ENCODE data around the gene MYRF. TPM values are rescaled to one million over a fixed set of nuclear protein-coding genes. Genes with fewer than 3 reads are reported as not detected.
A peak's percentile ranks its signal among the peaks of the same experiment; 100 is the strongest.

Gene MYRF
- total and polyA plus RNA-seq, 2 of the 4 experiments (the other 2 are of a cell fraction) = 1.6 to 10.7 TPM

GRCh38 chr11:61754534-61755482 lies 2.4 kb downstream of the MYRF start:
- TF ChIP-seq MAZ (IDR thresholded peaks at IDR 0.05; ENCODE audit: borderline replicate concordance, low read depth, low read length) = peak; percentile 85; the same call in 1 of the 2 replicates
- no peak for TF ChIP-seq CEBPB (IDR thresholded peaks at IDR 0.05; ENCODE audit: low read depth, low read length)
- TF ChIP-seq BHLHE40 (IDR thresholded peaks at IDR 0.05; ENCODE audit: low read depth, low read length) = no peak
- Histone ChIP-seq H3K27ac (ENCODE audit: insufficient read depth, low read length) (no peak overlapping the region), H2BK120ac (ENCODE audit: low read depth, low read length) (peak overlapping the region; percentile 19; the same call in 1 of the 2 replicates), H3K9me3 (ENCODE audit: control insufficient read depth, insufficient read depth, low read length) (no peaks in the 10 kb centered on the region), H2AFZ (replicated peaks; ENCODE audit: low read length, poor library complexity) (peak overlapping the region; percentile 43), H3K56ac (ENCODE audit: extremely low read depth, insufficient read depth, low read length) (no peak overlapping the region), H3K79me1 (ENCODE audit: low read depth in 1 of 2, low read length in 2 of 2) (0 out of 4 replicates have a peak, but pooled peaks cover 0 to 3% of the 10 kb centered on the region in 2 experiments), H3K9me1 (ENCODE audit: insufficient read depth, low read length) (no peaks in the 10 kb centered on the region), H3K4me3 (ENCODE audit: insufficient read depth, low read depth, low read length) (no peak overlapping the region), H3K27me3 (ENCODE audit: control insufficient read depth, insufficient read depth, low read length) (peaks cover 3% of the 10 kb centered on the region; the same call in 1 of the 2 replicates), H3K18ac (ENCODE audit: low read depth, low read length) (no peak overlapping the region), H3K4me1 (ENCODE audit: control insufficient read depth, insufficient read depth, low read length) (peaks cover 15% of the 10 kb centered on the region), H2BK5ac (ENCODE audit: low read depth, low read length, poor library complexity, severe bottlenecking) (no peak overlapping the region), H2BK15ac (ENCODE audit: low read depth, low read length) (no peak overlapping the region), H3K9ac (ENCODE audit: low read depth, low read length) (no peak overlapping the region), H4K5ac (ENCODE audit: low read depth, low read length) (0 out of 2 replicates have a peak overlapping the region, but pooled peaks have one; percentile 41), H3K14ac (replicated peaks; ENCODE audit: low read depth, low read length) (no peak overlapping the region), H4K8ac (ENCODE audit: low read depth in 2 of 2, low read length in 2 of 2) (peak overlapping the region in 1 of 2 experiments; percentile 29; a peak in 1 of 4 replicates), H3K4ac (ENCODE audit: low read depth, low read length) (no peak overlapping the region), H2AK5ac (ENCODE audit: low read depth, low read length) (0 out of 2 replicates have a peak overlapping the region, but pooled peaks have one; percentile 1), H4K20me1 (ENCODE audit: insufficient read depth, low read length) (no peaks in the 10 kb centered on the region), H2BK20ac (ENCODE audit: low read depth, low read length) (no peak overlapping the region), H4K91ac (ENCODE audit: insufficient read depth, low read depth, low read length) (peak overlapping the region; percentile 45), H2AK9ac (replicated peaks; ENCODE audit: low read depth, low read length, poor library complexity) (peak overlapping the region; percentile 55), H3K4me2 (ENCODE audit: low read depth, low read length) (no peak overlapping the region; the same call in 1 of the 2 replicates), H3K23ac (ENCODE audit: low read depth, low read length) (no peak overlapping the region), H3K36me3 (ENCODE audit: control insufficient read depth, insufficient read depth, low read length) (no peaks in the 10 kb centered on the region)
- ChIA-PET CTCF (no interaction called here), POLR2A (ENCODE audit: unreplicated experiment) (no interaction called here)
- peak; percentile 9; the same call in 1 of the 2 replicates for ATAC-seq (ENCODE audit: low read depth)
- WGBS, 2 experiments (ENCODE audit: extremely low coverage in 2 of 2, insufficient read length in 1 of 2) = 83% methylated on average over 22 of the region's 31 CpGs; no CpG with 5 or more reads in 1 of the 2 experiments
- peak; percentile 54 for DNase-seq
- in situ Hi-C loops (cut with MboI; ENCODE audit: low sequenced_read_pairs) (no loop called here), dilution Hi-C loops (cut with HindIII; ENCODE audit: low sequenced_read_pairs, unreplicated experiment) (no loop called here), intact Hi-C loops (cut with micrococcal nuclease) (no loop called here)
- BruUV-seq (replicated peaks) = no TSS peak
